ENCODE results near the gene PROK2. TPM values are rescaled to one million over a fixed set of nuclear protein-coding genes. Genes with fewer than 3 reads are reported as not detected.

PROK2 gene
- total and polyA plus RNA-seq, 10 of the 15 experiments (the other 5 are each of a cell fraction or from before 2014, with no cell fraction given): not detected

- intact Hi-C loops (cut with micrococcal nuclease; ENCODE audit: unreplicated experiment) (no loop called here), in situ Hi-C loops (cut with MboI) (no loop called here)
- Histone ChIP-seq H3K27ac (ENCODE audit: control insufficient read depth, insufficient read depth) (no peak overlapping the region), H3K79me2 (ENCODE audit: control insufficient read depth, insufficient read depth, low read length) (no peaks in the 10 kb centered on the region), H3K9me3 (replicated peaks; ENCODE audit: control insufficient read depth, insufficient read depth, low read length) (no peaks in the 10 kb centered on the region), H3K4me2 (ENCODE audit: control insufficient read depth, insufficient read depth) (no peak overlapping the region), H3K4me3 (no peak overlapping the region), H3K4me1 (ENCODE audit: control insufficient read depth, insufficient read depth, low read length) (no peaks in the 10 kb centered on the region), H2AFZ (ENCODE audit: control insufficient read depth, low read depth, low read length) (no peak overlapping the region), H3K9ac (ENCODE audit: control insufficient read depth, insufficient read depth, low read length) (no peak overlapping the region), H3K27me3 (replicated peaks in 1 of 2; ENCODE audit: control insufficient read depth in 2 of 2, insufficient read depth in 2 of 2, low read length in 1 of 2) (peaks cover 7 to 12% of the 10 kb centered on the region in 2 experiments; a peak in 3 of 4 replicates), H4K20me1 (ENCODE audit: control insufficient read depth, insufficient read depth) (no peaks in the 10 kb centered on the region), H3K36me3 (ENCODE audit: control insufficient read depth in 2 of 2, insufficient read depth in 2 of 2, low read length in 1 of 2) (no peaks in the 10 kb centered on the region)
- BruUV-seq (replicated peaks): no TSS peak
- RAD21 ChIA-PET (ENCODE audit: unreplicated experiment): no interaction called here
- ATAC-seq (no peak), FAIRE-seq (no peak), DNase-seq (ENCODE audit: low read depth, low spot score) (no peak)
- CTCF ChIA-PET: no interaction called here
- SMC1A ChIA-PET (ENCODE audit: uncharacterized antibody, unreplicated experiment): no interaction called here
- POLR2A ChIA-PET: no interaction called here
- TF ChIP-seq EGR1 (IDR thresholded peaks at IDR 0.05; ENCODE audit: borderline replicate concordance in 1 of 2, low read depth in 2 of 2, low read length in 2 of 2) (no peak), BRCA1 (IDR thresholded peaks at IDR 0.05; ENCODE audit: low read depth, low read length) (no peak), IRF5 (IDR thresholded peaks at IDR 0.05; ENCODE audit: borderline replicate concordance) (no peak), IRF4 (IDR thresholded peaks at IDR 0.05; ENCODE audit: low read depth, low read length) (no peak), NR2C1 (IDR thresholded peaks at IDR 0.05) (no peak), ZBTB4 (CRISPR knock-in tag; IDR thresholded peaks at IDR 0.05) (no peak), SIN3A (IDR thresholded peaks at IDR 0.05; ENCODE audit: low read depth, low read length) (no peak), MTA3 (IDR thresholded peaks at IDR 0.05; ENCODE audit: borderline replicate concordance, low read length) (no peak), POLR2AphosphoS2 (IDR thresholded peaks at IDR 0.05; ENCODE audit: low read depth, low read length) (no peak), CHD1 (IDR thresholded peaks at IDR 0.05; ENCODE audit: low read depth, low read length) (no peak), TCF3 (IDR thresholded peaks at IDR 0.05; ENCODE audit: borderline replicate concordance, insufficient read depth, low read depth, low read length) (no peak), EZH2 (IDR thresholded peaks at IDR 0.05; ENCODE audit: borderline replicate concordance, control insufficient read depth, low read depth, low read length) (no peak), ZBTB33 (IDR thresholded peaks at IDR 0.05) (no peak), STAT1 (conservative IDR thresholded peaks at IDR 0.05) (no peak), MXI1 (IDR thresholded peaks at IDR 0.05; ENCODE audit: low read depth, low read length) (no peak), USF1 (IDR thresholded peaks at IDR 0.05; ENCODE audit: borderline replicate concordance, extremely low read length, insufficient read depth, low read depth, low read length) (no peak)
- WGBS (ENCODE audit: insufficient coverage, insufficient replicate concordance, low lambda C conversion rate, missing lambda C conversion rate): 19% methylated on average over 4 of the region's 4 CpGs
These were observed 4.5 kb downstream of the PROK2 start for GRCh38 chr3:71780430-71780829.
